Suprapubic skin (tissue), 4 donors: ENCODE data around the gene CCDC174. TPM values are rescaled to one million over a fixed set of nuclear protein-coding genes. Genes with fewer than 3 reads are reported as not detected.

ENCODE experiments used
- DNase-seq, 2 donors: peaks; one replicate each; pipeline ENCODE4 v3.0.0-alpha.2; 2019; ENCODE audit warnings: low spot score in 2 of 2
- H3K27ac ChIP-seq: fragments of 200-600 bp; sonication (generic); one replicate; pipeline ENCODE4 v1.5.1; 2019
- H3K27me3 ChIP-seq: fragments of 200-600 bp; sonication (generic); one replicate; pipeline ENCODE4 v1.5.1; 2019
- H3K36me3 ChIP-seq: fragments of 200-600 bp; sonication (generic); one replicate; pipeline ENCODE4 v1.5.1; 2019
- H3K4me1 ChIP-seq: fragments of 200-600 bp; sonication (generic); one replicate; pipeline ENCODE4 v1.5.1; 2019
- H3K4me3 ChIP-seq: fragments of 200-600 bp; sonication (generic); one replicate; pipeline ENCODE4 v1.5.1; 2019; ENCODE audit warnings: mild to moderate bottlenecking
- H3K9me3 ChIP-seq: fragments of 200-600 bp; sonication (generic); one replicate; pipeline ENCODE4 v1.5.1; 2019
- CTCF ChIP-seq, 2 donors: fragments of 200-600 bp in 1 of 2; fragments of 450-650 bp in 1 of 2; sonication (generic) in 1 of 2; IDR thresholded peaks; one replicate each; pipeline ENCODE4 v1.5.1; 2016 to 2019; ENCODE audit warnings: antibody characterized with exemption in 2 of 2, mild to moderate bottlenecking in 1 of 2, moderate library complexity in 1 of 2
- EP300 ChIP-seq: sonication (generic); formaldehyde crosslinking; IDR thresholded peaks from one replicate; pipeline ENCODE4 v1.6.1; 2017; ENCODE audit warnings: antibody characterized with exemption
- POLR2A ChIP-seq, 2 donors: fragments of 450-650 bp; IDR thresholded peaks; one replicate each; pipeline ENCODE4 v1.6.1; 2017; ENCODE audit warnings: antibody characterized with exemption in 2 of 2, mild to moderate bottlenecking in 2 of 2, moderate library complexity in 2 of 2
- POLR2AphosphoS5 ChIP-seq, 3 donors: sonication (generic); formaldehyde crosslinking; IDR thresholded peaks; one replicate each; pipeline ENCODE4 v1.6.1; 2017; ENCODE audit warnings: antibody characterized with exemption in 3 of 3
- WGBS: methylation state at CpG from one replicate; pipeline ENCODE4 v1.1.5; 2018; 5-methylcytosine and 5-hydroxymethylcytosine counted together
- total RNA-seq, 4 donors: library from RNA; depleted of rRNA; stranded (reverse); fragments of >200 nt; gene quantifications; one replicate each; pipeline ENCODE4 v1.1.0, GENCODE V29; 2016

CCDC174 gene
- total RNA-seq, 4 donors from 2014 or later = 11.2 to 39.3 (median 14.6) TPM

GRCh38 chr3:14614189-14614588 is 37.4 kb upstream of the CCDC174 start:
- WGBS = 46% methylated on average over 1 of the region's 1 CpG
- Histone ChIP-seq H3K36me3 (no peaks in the 10 kb centered on the region), H3K4me3 (no peak overlapping the region), H3K9me3 (no peaks in the 10 kb centered on the region), H3K27ac (no peak overlapping the region), H3K4me1 (no peaks in the 10 kb centered on the region), H3K27me3 (peaks cover 25% of the 10 kb centered on the region)
- TF ChIP-seq CTCF (IDR thresholded peaks at IDR 0.05) (no peak), EP300 (no peak), POLR2A (IDR thresholded peaks at IDR 0.05) (no peak), POLR2AphosphoS5 (IDR thresholded peaks at IDR 0.05) (no peak)
- no peak for DNase-seq

GRCh38 chr3:14614862-14615261 is 36.7 kb upstream of the CCDC174 start:
- H3K4me1 ChIP-seq = no peaks in the 10 kb centered on the region
- H3K36me3 ChIP-seq = no peaks in the 10 kb centered on the region
- peaks cover 22% of the 10 kb centered on the region for H3K27me3 ChIP-seq
- no peak for DNase-seq
- H3K4me3 ChIP-seq = no peak overlapping the region
- TF ChIP-seq POLR2A (IDR thresholded peaks at IDR 0.05) = no peak
- no peak for TF ChIP-seq EP300
- TF ChIP-seq POLR2AphosphoS5 (IDR thresholded peaks at IDR 0.05) = no peak
- TF ChIP-seq CTCF (IDR thresholded peaks at IDR 0.05) = no peak
- H3K27ac ChIP-seq = no peak overlapping the region
- H3K9me3 ChIP-seq = no peaks in the 10 kb centered on the region

- TF ChIP-seq EP300 = no peak
- no peak for TF ChIP-seq POLR2A (IDR thresholded peaks at IDR 0.05)
- no peak for TF ChIP-seq POLR2AphosphoS5 (IDR thresholded peaks at IDR 0.05)
- TF ChIP-seq CTCF (IDR thresholded peaks at IDR 0.05) = no peak
- H3K9me3 ChIP-seq = no peaks in the 10 kb centered on the region
- no peak for DNase-seq
- no peak overlapping the region for H3K4me3 ChIP-seq
- no peak overlapping the region for H3K27ac ChIP-seq
- no peaks in the 10 kb centered on the region for H3K4me1 ChIP-seq
- 76% methylated on average over 10 of the region's 10 CpGs for WGBS
- H3K36me3 ChIP-seq = no peaks in the 10 kb centered on the region
- H3K27me3 ChIP-seq = peaks cover 10% of the 10 kb centered on the region
Measured at GRCh38 chr3:14616606-14617507, 34.7 kb upstream of the CCDC174 start.

- H3K4me3 ChIP-seq = no peak overlapping the region
- no peak for DNase-seq
- no peak overlapping the region for H3K27ac ChIP-seq
- no peaks in the 10 kb centered on the region for H3K4me1 ChIP-seq
- no peaks in the 10 kb centered on the region for H3K36me3 ChIP-seq
- H3K9me3 ChIP-seq = no peaks in the 10 kb centered on the region
- H3K27me3 ChIP-seq = peaks cover 10% of the 10 kb centered on the region
- TF ChIP-seq POLR2AphosphoS5 (IDR thresholded peaks at IDR 0.05) (no peak), POLR2A (IDR thresholded peaks at IDR 0.05) (no peak), EP300 (no peak)
- 76% methylated on average over 6 of the region's 6 CpGs for WGBS
Measured at GRCh38 chr3:14617508-14618023, 34.0 kb upstream of the CCDC174 start.

- TF ChIP-seq EP300 (no peak), CTCF (IDR thresholded peaks at IDR 0.05) (no peak), POLR2A (IDR thresholded peaks at IDR 0.05) (no peak), POLR2AphosphoS5 (IDR thresholded peaks at IDR 0.05) (no peak)
- H3K27me3 ChIP-seq = no peaks in the 10 kb centered on the region
- no peaks in the 10 kb centered on the region for H3K36me3 ChIP-seq
- no peaks in the 10 kb centered on the region for H3K4me1 ChIP-seq
- no peak overlapping the region for H3K27ac ChIP-seq
- no peaks in the 10 kb centered on the region for H3K9me3 ChIP-seq
- no peak overlapping the region for H3K4me3 ChIP-seq
- 56% methylated on average over 2 of the region's 2 CpGs for WGBS
- no peak for DNase-seq
Measured at GRCh38 chr3:14619605-14620004, 32.0 kb upstream of the CCDC174 start.
